Inflammatory macrophage treated with lipopolysaccharide for 4 hours (primary cell): ENCODE results near the gene UNC5B.
A peak's percentile ranks its signal among the peaks of the same experiment; 100 is the strongest.

Experiments used
- DNase-seq: peaks from one replicate; pipeline ENCODE4 v3.0.0-alpha.2; 2020

UNC5B gene

GRCh38 chr10:71212318-71213126 is at the start of gene UNC5B:
TSS of gene UNC5B (plus strand) at chr10:71212570. CDS start at chr10:71212986, 416 bp downstream.
- peak; percentile 86 for DNase-seq

- no peak for DNase-seq
Observed at GRCh38 chr10:71173466-71173865, 38.9 kb upstream of the UNC5B start.

DNA sequence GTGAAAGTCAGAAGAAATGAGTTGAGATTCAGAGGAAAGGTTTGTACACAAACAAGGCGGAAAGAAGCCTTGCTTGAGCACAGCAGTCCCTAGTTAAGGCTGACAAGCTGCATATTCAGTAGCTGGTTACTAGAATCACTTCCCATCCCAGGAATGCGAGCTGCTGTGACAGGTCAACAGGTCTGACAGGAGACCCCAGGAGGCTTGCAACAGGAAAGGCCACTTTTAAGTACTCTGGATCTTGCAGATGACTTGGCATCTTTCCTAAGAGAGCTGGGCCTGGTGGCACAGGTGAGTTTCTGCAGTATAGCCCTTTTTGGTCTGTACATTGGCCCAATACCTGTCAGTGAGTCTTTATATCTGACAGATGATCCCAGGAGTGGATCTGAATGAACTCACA is 35.7 kb upstream of the UNC5B start:
- no peak for DNase-seq

GRCh38 chr10:71177651-71178199 is 34.6 kb upstream of the UNC5B start:
- no peak for DNase-seq

DNA sequence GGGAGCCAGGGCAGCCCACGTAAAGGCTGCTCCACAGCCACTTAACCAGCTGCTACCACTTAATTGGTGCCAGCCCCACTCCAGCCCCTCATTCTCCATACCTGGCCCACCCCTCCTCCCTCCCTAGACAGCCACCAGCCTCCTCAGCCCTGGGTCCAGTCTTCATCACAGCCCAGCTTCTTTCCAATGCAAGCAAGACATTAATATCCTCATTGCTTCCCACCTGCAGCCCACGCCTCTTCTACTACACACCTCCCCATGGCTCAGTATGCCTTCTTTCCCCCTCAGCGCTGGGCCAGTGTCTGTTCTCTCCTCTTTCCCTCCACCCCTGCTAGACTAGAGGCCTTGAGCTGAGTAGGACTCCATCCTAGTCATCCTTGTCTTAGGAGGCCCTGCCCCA is 33.5 kb upstream of the UNC5B start:
- no peak for DNase-seq

DNA sequence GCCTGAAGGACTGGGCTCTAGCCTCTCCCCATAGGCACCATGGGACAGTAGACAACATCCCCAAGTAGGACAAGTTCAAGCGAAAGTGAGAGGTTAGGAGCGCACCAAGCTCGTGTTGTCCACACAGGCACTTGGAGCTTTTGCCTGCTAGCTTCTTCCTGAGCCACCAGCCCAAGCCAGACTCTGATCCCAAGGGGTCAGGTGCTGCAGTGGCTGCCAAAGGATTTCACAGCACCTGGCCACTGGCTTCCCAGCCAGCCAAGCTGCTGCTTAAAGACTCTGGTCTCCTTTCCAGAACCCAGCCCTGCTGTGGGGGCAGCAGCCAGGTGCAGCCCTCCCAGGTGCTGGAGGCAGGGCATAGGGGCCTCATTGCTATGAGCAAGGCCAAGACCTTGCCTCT is 33.0 kb upstream of the UNC5B start:
- no peak for DNase-seq

DNA sequence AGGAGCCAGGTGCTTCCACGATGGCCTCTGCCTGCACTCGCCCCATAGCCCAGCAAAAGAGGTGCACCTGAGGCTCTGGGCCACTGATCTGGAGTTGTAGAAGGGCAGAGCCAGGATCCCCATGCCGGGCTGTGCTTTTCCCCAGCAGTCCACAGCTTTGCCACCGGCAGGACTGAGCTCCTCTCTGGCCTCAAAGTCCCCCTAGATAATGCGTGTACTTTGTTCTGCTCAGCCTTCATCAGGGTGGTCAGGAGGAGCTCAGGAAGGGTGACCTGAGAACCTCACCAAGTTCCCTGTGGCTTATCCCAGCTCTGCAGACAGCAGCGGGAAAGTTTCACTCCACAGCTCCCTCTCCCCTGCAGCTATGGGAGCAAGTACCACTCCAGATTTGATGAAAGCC is 27.9 kb upstream of the UNC5B start:
- DNase-seq: no peak

- DNase-seq: no peak
Observed at GRCh38 chr10:71185209-71185608, 27.2 kb upstream of the UNC5B start.

DNA sequence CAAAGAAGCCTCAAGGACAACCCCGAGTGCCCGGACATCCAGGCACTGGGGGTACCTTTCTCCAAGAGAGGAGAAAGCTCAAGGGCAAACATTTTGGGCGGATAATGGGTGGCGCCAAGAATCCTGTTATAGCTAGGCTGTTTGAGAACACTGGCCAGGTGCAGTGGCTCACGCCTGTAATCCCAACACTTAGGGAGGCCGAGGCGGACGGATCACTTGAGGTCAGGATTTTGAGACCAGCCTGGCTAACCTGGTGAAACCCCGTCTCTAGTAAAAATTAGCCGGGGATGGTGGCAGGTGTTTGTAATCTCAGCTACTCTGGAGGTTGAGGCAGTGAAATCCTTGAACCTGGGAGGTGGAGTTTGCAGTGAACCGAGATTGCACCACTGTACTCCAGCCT is 25.2 kb upstream of the UNC5B start:
- no peak for DNase-seq

- no peak for DNase-seq
Observed at GRCh38 chr10:71187600-71187999, 24.8 kb upstream of the UNC5B start.

DNA sequence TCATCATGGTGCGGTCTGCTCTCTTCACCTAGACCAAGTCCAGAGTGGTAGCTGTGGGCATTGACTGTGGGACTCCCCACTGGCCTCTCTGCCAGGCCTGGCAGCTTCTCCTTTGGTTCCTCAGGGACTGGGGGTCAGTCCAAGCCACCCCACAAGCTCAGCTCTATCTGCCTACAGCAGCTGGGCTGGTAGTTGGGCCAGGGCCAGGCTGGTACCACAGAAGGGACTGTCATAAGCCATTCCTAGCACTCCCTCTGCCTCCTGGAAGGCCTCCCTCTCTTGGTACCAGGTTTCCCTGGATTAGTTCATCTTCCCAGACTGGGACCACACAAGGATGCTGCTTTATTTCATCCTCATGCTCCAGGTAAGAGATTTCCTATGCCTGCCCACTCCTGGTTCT is 24.2 kb upstream of the UNC5B start:
- no peak for DNase-seq

- no peak for DNase-seq
Observed at GRCh38 chr10:71191019-71191418, 21.4 kb upstream of the UNC5B start.

DNA sequence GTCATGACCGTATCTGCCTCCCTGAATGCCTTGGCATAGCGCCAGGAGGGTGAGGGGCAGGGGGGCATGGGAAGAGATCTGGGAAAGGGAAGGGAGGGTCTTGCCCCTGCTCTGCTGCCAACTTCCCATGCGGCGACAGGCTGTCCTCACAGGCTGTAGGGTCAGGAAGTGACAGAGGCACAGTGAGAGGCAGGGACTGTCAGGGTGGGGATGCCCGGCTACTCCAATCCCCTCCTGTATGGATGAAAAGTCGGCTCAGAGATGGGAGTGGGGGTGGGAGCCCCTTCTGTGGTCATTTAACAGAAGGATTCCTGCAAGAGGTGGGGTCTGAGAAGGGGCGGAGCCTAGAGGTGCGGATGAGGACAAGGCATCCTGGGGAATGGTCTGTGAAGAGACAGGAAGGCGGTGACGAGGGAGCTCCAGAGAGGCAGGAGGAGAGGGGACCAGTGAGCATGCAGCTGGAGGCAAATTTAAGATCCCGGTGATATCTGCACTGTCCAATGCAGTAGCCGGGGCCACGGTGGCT is 20.8 kb upstream of the UNC5B start:
- DNase-seq: no peak

DNA sequence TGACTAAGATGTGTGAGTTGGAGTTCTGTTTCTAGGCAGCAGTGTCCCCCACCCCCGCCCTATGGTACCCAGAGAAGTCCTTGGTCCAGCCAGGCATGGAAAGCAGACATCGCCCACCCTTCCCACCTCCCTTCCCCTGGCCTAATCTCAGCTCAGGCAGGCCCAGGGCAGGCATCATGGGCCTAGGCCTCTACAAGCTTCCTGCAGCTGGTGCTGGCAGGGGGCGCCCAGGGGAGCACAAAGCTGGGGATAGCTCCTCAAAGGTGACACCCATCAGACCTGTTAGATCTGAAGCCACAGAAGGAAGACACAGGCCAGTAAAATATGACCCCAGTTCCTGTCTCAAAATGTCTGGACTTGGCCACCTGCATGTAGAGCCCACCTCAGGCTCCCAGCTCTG is 18.9 kb upstream of the UNC5B start:
- no peak for DNase-seq

DNA sequence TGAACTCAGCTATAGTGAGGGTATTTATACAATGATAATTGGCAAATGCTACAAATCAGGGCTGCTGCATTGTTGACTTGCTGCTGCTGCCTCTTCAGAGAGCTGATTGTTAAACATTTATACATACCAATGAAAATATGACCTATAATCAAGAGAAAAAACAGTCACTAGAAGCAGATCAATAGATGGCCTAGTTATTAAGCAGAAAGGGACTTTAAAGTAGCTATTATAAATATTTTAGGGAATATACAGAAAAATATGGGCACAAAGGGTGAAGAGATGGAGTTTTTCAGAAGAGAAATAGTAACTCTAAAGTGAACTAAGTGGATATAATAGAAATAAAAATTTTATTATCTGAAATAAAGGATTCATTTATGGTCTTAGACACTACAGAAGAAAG is 14.4 kb upstream of the UNC5B start:
- DNase-seq: no peak

GRCh38 chr10:71201849-71202248 is 10.5 kb upstream of the UNC5B start:
- no peak for DNase-seq

GRCh38 chr10:71202314-71202713 is 10.1 kb upstream of the UNC5B start:
- no peak for DNase-seq

GRCh38 chr10:71203124-71203523 is 9.2 kb upstream of the UNC5B start:
- no peak for DNase-seq

DNA sequence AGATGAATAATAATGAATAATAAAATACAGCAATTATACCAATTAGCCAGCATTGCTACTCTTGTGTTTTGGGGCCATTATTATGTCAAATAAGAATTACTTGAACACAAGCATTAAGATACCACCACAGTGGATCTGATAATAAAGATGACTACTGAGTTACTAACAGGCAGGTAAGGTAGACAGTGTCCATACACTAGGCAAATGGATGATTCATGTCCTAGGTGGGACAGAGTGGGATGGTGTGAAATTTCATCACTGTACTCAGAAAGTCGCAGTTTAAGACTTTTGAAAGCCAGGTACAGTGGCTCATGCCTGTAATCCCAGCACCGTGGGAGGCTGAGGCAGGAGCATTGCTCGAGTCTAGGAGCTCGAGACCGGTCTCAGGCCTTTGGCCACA is 8.7 kb upstream of the UNC5B start:
- no peak for DNase-seq

GRCh38 chr10:71204746-71205145 is 7.6 kb upstream of the UNC5B start:
- no peak for DNase-seq

DNA sequence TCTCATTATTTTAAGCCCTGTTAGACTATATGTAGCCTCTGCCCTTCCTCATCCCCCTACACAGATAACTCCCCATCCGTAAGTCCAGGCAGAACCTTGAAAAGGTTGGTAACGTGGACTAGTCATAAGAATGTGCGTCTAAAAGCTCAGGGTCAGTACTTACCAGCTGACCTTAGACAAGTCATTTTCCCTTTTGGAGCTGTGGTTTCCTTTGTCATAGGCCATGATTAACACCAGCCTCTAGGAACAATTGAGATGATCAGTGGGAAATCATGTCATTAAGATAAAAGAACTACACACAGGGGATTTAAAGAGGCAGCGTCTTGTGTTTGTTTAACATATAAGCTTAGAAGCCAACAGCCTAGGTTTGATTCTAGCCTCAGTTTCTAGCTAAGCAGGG is 6.9 kb upstream of the UNC5B start:
- no peak for DNase-seq

- DNase-seq: no peak
Observed at GRCh38 chr10:71206911-71207310, 5.5 kb upstream of the UNC5B start.

DNA sequence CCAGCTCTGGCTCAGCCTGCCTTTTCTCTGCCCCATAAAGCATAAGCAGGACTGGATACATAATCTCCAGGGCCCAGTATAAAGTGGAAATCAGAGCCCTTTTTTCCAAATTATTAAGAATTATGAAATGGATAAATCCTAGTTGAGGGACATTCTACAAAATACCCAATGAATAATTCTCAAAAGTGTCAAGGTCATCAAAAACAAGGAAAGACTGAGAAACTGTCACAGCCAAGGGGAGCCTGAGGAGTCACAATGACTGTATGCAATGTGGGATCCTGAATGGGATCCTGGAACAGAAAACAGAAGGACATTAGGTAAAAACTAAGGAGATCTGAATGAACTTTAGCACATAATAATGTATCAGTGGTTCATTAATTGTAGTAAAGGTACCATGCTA is 4.8 kb upstream of the UNC5B start:
- DNase-seq: no peak

DNA sequence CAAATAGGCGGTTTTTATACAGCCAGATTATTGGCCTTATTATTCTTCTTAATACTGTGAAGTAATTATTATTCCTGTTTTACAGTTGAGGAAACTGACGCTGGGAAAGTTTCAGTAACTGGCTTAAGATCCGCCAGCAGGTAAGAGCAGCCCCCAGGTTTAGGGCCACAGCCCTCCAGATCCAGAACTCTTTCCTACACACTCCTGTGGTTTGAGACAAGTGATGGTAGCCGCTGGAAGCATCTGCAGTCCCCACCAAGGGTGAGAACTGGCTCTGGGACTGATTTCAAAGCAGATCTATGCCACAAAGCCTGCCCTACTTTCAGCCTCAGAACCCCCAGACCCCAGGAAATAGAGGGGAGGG is 3.0 kb upstream of the UNC5B start:
- DNase-seq: no peak
